Spleen (tissue), 11 donors: ENCODE measurements around the gene CELA2A. TPM values are rescaled to one million over a fixed set of nuclear protein-coding genes. Genes with fewer than 3 reads are reported as not detected.

Experiments
- DNase-seq: peaks from one replicate; pipeline ENCODE4 v3.0.0-alpha.2; 2020
- H3K27ac ChIP-seq, 8 donors: fragments of 200-600 bp; sonication (generic) in 7 of 8; 1 replicate in 4 of 8; 2 replicates in 4 of 8; pipeline versions ENCODE4 v1.5.0 to v1.8.0; 2016 to 2021; ENCODE audit warnings: inconsistent platforms in 4 of 8, mild to moderate bottlenecking in 4 of 8, moderate library complexity in 1 of 8
- H3K27me3 ChIP-seq, 7 donors: fragments of 200-600 bp; sonication (generic) in 6 of 7; replicated peaks in 1 of 7; 1 replicate in 4 of 7; 2 replicates in 3 of 7; pipeline versions ENCODE4 v1.5.0 to v1.8.0; 2016 to 2021; ENCODE audit warnings: inconsistent platforms in 3 of 7, mild to moderate bottlenecking in 1 of 7
- H3K36me3 ChIP-seq, 6 donors: fragments of 200-600 bp; sonication (generic) in 5 of 6; 1 replicate in 4 of 6; 2 replicates in 2 of 6; pipeline versions ENCODE4 v1.5.0 to v1.8.0; 2016 to 2021; ENCODE audit warnings: inconsistent platforms in 2 of 6
- H3K4me1 ChIP-seq, 6 donors: fragments of 200-600 bp; sonication (generic) in 5 of 6; 1 replicate in 3 of 6; 2 replicates in 3 of 6; pipeline versions ENCODE4 v1.5.0 to v1.8.0; 2016 to 2021; ENCODE audit warnings: inconsistent platforms in 3 of 6
- H3K4me3 ChIP-seq, 8 donors: fragments of 200-600 bp; sonication (generic) in 7 of 8; 1 replicate in 4 of 8; 2 replicates in 4 of 8; pipeline versions ENCODE4 v1.5.0 to v1.8.0; 2016 to 2021; ENCODE audit warnings: inconsistent platforms in 4 of 8, mild to moderate bottlenecking in 4 of 8, moderate library complexity in 2 of 8
- H3K9me3 ChIP-seq, 8 donors: fragments of 200-600 bp; sonication (generic) in 7 of 8; 1 replicate in 4 of 8; 2 replicates in 4 of 8; pipeline versions ENCODE4 v1.5.0 to v1.8.0; 2016 to 2021; ENCODE audit warnings: inconsistent platforms in 4 of 8
- POLR2A ChIP-seq, 3 donors: fragments of 450-650 bp; IDR thresholded peaks; one replicate each; pipeline ENCODE4 v1.5.1; 2017; ENCODE audit warnings: antibody characterized with exemption in 3 of 3, mild to moderate bottlenecking in 1 of 3
- POLR2AphosphoS5 ChIP-seq, 3 donors: sonication (generic); formaldehyde crosslinking; IDR thresholded peaks; one replicate each; pipeline ENCODE4 v1.5.1; 2017; ENCODE audit warnings: antibody characterized with exemption in 3 of 3
- WGBS, 5 donors: extraction: QIAGEN DNeasy Blood & Tissue Kit in 3 of 5; methylation state at CpG; one replicate each; pipeline versions ENCODE4 v1.1.5 to v1.1.7; 2013 to 2018; 5-methylcytosine and 5-hydroxymethylcytosine counted together
- intact Hi-C: fragments of 100-400 bp; cut with DNase I; formaldehyde crosslinking; loops from one replicate; pipeline ENCODE4 v1.15.0; 2023; ENCODE audit warnings: low total_unique reads
- polyA plus RNA-seq, 3 donors: library from polyadenylated mRNA; stranded (reverse); fragments of 200-250 nt; gene quantifications; one replicate each; pipeline ENCODE4 v1.2.1, GENCODE V29; 2013
- total RNA-seq, 7 donors: library from RNA; depleted of rRNA in 3 of 7; stranded (reverse); fragments of >200 nt in 3 of 7; fragmentation: NEBNext Ultra II Directional in 4 of 7; extraction: Animal tissue kit (Norgen Biotek cat#: 25700) in 4 of 7; gene quantifications; one replicate each; pipeline versions ENCODE4 v1.1.0 to v1.2.1, GENCODE V29; 2016 to 2021
- TF ChIP-seq, protein P1 (sequence below), 11 experiments: fragments of 200-600 bp in 7 of 11; fragments of 450-650 bp in 4 of 11; sonication (generic) in 4 of 11; IDR thresholded peaks in 8 of 11; conservative IDR thresholded peaks in 3 of 11; 1 replicate in 7 of 11; 2 replicates in 4 of 11; pipeline versions ENCODE4 v1.4.0 to v1.8.0; 2016 to 2021; ENCODE audit warnings: antibody characterized with exemption in 11 of 11, inconsistent platforms in 4 of 11, mild to moderate bottlenecking in 1 of 11
- donor health status: healthy with polysubstance abuse.
- donor health status: DM: no; HTN: no; CAD: no; lungs with moderate emphysema.
- donor health status: DM: no; HTN: no; CAD: no.
- donor health status: Bipolar disorder and iron deficiency.
- donor health status: healthy.
- donor health status: DM: no; HTN: no; CAD: no.
- donor health status: DM: yes; HTN: yes; CAD: no.

Gene CELA2A
- total and polyA plus RNA-seq, 10 donors = 0.09 to 0.79 (median 0.30) TPM; not detected in 4

DNA sequence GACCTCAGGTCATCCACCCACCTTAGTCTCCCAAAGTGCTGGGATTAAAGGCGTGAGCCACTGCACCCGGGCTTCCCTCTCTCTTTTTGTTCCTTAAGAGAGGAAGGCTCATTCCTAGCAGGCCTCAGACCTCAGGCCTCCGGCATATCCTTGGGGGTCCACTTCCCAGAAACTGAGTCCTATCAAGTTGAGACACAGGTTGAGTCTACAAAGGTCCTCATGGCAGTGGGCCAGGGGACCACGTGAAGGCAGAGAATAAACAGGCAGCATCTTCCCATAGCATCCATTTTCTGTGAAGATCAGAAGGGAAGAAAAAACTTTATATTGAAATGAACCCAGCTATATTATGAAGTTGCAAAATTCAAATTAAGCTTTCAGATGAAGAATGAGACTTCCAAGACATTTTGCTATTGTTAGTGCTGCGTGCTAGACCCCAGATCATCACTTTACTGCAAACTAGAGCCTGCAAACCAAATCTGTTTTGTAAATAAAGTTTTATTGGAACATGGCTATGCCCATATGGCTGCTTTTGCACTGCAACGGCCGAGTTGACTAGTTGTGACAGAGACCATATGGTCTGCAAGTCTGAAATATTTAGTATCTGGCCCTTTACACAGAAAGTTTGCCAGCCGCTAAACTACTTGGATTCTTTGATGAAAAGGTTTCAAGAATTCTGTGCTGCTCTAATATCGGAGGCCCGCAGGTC is 3.5 kb upstream of the CELA2A start:
- TF ChIP-seq, protein P1, sequence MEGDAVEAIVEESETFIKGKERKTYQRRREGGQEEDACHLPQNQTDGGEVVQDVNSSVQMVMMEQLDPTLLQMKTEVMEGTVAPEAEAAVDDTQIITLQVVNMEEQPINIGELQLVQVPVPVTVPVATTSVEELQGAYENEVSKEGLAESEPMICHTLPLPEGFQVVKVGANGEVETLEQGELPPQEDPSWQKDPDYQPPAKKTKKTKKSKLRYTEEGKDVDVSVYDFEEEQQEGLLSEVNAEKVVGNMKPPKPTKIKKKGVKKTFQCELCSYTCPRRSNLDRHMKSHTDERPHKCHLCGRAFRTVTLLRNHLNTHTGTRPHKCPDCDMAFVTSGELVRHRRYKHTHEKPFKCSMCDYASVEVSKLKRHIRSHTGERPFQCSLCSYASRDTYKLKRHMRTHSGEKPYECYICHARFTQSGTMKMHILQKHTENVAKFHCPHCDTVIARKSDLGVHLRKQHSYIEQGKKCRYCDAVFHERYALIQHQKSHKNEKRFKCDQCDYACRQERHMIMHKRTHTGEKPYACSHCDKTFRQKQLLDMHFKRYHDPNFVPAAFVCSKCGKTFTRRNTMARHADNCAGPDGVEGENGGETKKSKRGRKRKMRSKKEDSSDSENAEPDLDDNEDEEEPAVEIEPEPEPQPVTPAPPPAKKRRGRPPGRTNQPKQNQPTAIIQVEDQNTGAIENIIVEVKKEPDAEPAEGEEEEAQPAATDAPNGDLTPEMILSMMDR (IDR thresholded peaks at IDR 0.05 in 8 of 11, conservative IDR thresholded peaks at IDR 0.05 in 3 of 11) = no peak
- TF ChIP-seq POLR2A (IDR thresholded peaks at IDR 0.05) (no peak), POLR2AphosphoS5 (IDR thresholded peaks at IDR 0.05) (no peak)
- Histone ChIP-seq H3K4me1 (no peaks in the 10 kb centered on the region), H3K27me3 (no peaks in the 10 kb centered on the region), H3K27ac (no peak overlapping the region), H3K36me3 (no peaks in the 10 kb centered on the region), H3K9me3 (no peaks in the 10 kb centered on the region), H3K4me3 (no peak overlapping the region)
- 78 to 92% (median 89%) methylated on average over 10 of the region's 10 CpGs for WGBS, 5 donors
- intact Hi-C loops = no loop called here
- no peak for DNase-seq

GRCh38 chr1:15453734-15454133 is 2.8 kb upstream of the CELA2A start:
- 79 to 87% (median 81%) methylated on average over 10 to 11 of the region's 11 CpGs for WGBS, 5 donors
- no peak overlapping the region for H3K27ac ChIP-seq
- no peak for DNase-seq
- H3K4me1 ChIP-seq = no peaks in the 10 kb centered on the region
- no peaks in the 10 kb centered on the region for H3K27me3 ChIP-seq
- H3K4me3 ChIP-seq = no peak overlapping the region
- no peaks in the 10 kb centered on the region for H3K36me3 ChIP-seq
- intact Hi-C loops = no loop called here
- H3K9me3 ChIP-seq = no peaks in the 10 kb centered on the region
- TF ChIP-seq, protein P1 (IDR thresholded peaks at IDR 0.05 in 8 of 11, conservative IDR thresholded peaks at IDR 0.05 in 3 of 11) = no peak
- no peak for TF ChIP-seq POLR2A (IDR thresholded peaks at IDR 0.05)
- TF ChIP-seq POLR2AphosphoS5 (IDR thresholded peaks at IDR 0.05) = no peak

- no peak overlapping the region for H3K4me3 ChIP-seq
- no peaks in the 10 kb centered on the region for H3K27me3 ChIP-seq
- no peaks in the 10 kb centered on the region for H3K36me3 ChIP-seq
- H3K9me3 ChIP-seq = no peaks in the 10 kb centered on the region
- WGBS, 5 donors = 71 to 88% (median 84%) methylated on average over 3 of the region's 3 CpGs
- no peak for DNase-seq
- intact Hi-C loops = no loop called here
- H3K4me1 ChIP-seq = no peaks in the 10 kb centered on the region
- TF ChIP-seq POLR2A (IDR thresholded peaks at IDR 0.05) (no peak), POLR2AphosphoS5 (IDR thresholded peaks at IDR 0.05) (no peak)
- TF ChIP-seq, protein P1 (IDR thresholded peaks at IDR 0.05 in 8 of 11, conservative IDR thresholded peaks at IDR 0.05 in 3 of 11) = no peak
- H3K27ac ChIP-seq = no peak overlapping the region
These were observed 2.3 kb upstream of the CELA2A start for GRCh38 chr1:15454256-15454655.

DNA sequence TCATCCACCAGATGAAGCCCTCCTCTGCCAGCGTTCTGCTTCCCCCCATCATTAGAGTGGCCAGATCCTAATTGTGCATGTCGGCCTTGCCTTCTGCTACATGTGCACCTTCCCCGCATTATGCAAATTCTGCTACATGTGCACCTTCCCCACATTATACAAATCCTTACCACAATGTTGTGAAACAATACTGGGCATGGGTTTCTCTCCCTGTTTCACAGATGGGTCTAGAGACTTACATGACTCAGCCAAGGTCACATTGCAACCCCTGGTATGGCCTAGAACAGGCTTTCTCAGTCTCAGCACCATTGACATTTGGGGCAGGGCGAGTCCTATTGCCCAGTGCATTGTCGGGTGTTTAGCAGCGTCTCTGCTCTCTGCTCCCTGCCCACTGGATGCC is 1.0 kb upstream of the CELA2A start:
- 61 to 85% (median 68%) methylated on average over 4 to 6 of the region's 6 CpGs for WGBS, 5 donors
- H3K36me3 ChIP-seq = no peaks in the 10 kb centered on the region
- intact Hi-C loops = no loop called here

More for the DNA sequence above, 1.0 kb upstream of the CELA2A start:
- Histone ChIP-seq H3K27me3 (no peaks in the 10 kb centered on the region), H3K4me1 (no peaks in the 10 kb centered on the region), H3K4me3 (no peak overlapping the region), H3K27ac (no peak overlapping the region), H3K9me3 (no peaks in the 10 kb centered on the region)
- DNase-seq = no peak
- TF ChIP-seq POLR2A (IDR thresholded peaks at IDR 0.05) = no peak
